Brain pericyte (primary cell): ENCODE data around the gene MYADM.
"Not testable (repeated sequence)": the region's sequence is repeated elsewhere in the genome, so short reads cannot be mapped to it uniquely, and the experiment has no call there.

ENCODE experiments used
- DNase-seq: peaks from one replicate; pipeline ENCODE4 v3.0.0-alpha.2; 2012; ENCODE audit warnings: low read depth, low spot score

Gene MYADM

GRCh38 chr19:53868892-53869804, 1.5 kb downstream of the MYADM start:
- DNase-seq: peak; percentile 21

- not testable (repeated sequence) for DNase-seq
Measured at GRCh38 chr19:53869805-53870484, 2.3 kb downstream of the MYADM start.

- no peak for DNase-seq
Measured at GRCh38 chr19:53870485-53870844, 2.8 kb downstream of the MYADM start.

GRCh38 chr19:53871454-53871853, 3.8 kb downstream of the MYADM start:
- no peak for DNase-seq

GRCh38 chr19:53872762-53873161, 5.1 kb downstream of the MYADM start:
- no peak for DNase-seq

GRCh38 chr19:53873773-53874605, 6.3 kb downstream of the MYADM start:
- no peak for DNase-seq

GRCh38 chr19:53874606-53874990, 6.9 kb downstream of the MYADM start:
- DNase-seq: no peak

- no peak for DNase-seq
Measured at GRCh38 chr19:53875602-53876325, 8.1 kb downstream of the MYADM start.

GRCh38 chr19:53876651-53877224, 9.1 kb downstream of the MYADM start:
- no peak for DNase-seq

- DNase-seq: no peak
Measured at GRCh38 chr19:53877361-53877766, 9.7 kb downstream of the MYADM start.

GRCh38 chr19:53878776-53879139, 11.1 kb downstream of the MYADM start:
- no peak for DNase-seq

GRCh38 chr19:53879140-53880081, 11.7 kb downstream of the MYADM start:
- peak; percentile 74 for DNase-seq

GRCh38 chr19:53880711-53881481, 13.2 kb downstream of the MYADM start:
- DNase-seq: no peak

- no peak for DNase-seq
Measured at GRCh38 chr19:53881482-53882390, 14.1 kb downstream of the MYADM start, which contains the start of gene PRKCG. Gene PRKCG (plus strand): TSS chr19:53882197. CDS start chr19:53882495, 298 bp downstream.

GRCh38 chr19:53882391-53883050, 14.8 kb downstream of the MYADM start:
- DNase-seq: no peak

GRCh38 chr19:53883231-53883661, 15.6 kb downstream of the MYADM start:
- no peak for DNase-seq

GRCh38 chr19:53883741-53884140, 16.1 kb downstream of the MYADM start:
- no peak for DNase-seq
